MM.1S (cell line): Measurements from ENCODE around the gene AP3B1.

Experiments used
- DNase-seq: peaks from one replicate; pipeline ENCODE4 v3.0.0-alpha.2; 2015
- H2AFZ ChIP-seq: fragments of 300-600 bp; sonication (generic); 2 replicates; pipeline ENCODE4 v1.6.0; 2016; ENCODE audit warnings: antibody characterized with exemption, low read length
- H3F3A ChIP-seq: fragments of 300-600 bp; sonication (generic); 2 replicates; pipeline ENCODE4 v1.6.1; 2016; ENCODE audit warnings: mild to moderate bottlenecking, antibody characterized with exemption, low read length, moderate library complexity, mixed read lengths; ENCODE audit not compliant: insufficient read depth
- H3K27ac ChIP-seq: fragments of 300-600 bp; sonication (generic); 2 replicates; pipeline ENCODE4 v1.5.1; 2016; ENCODE audit warnings: mild to moderate bottlenecking, low read length
- H3K27me3 ChIP-seq: fragments of 300-600 bp; sonication (generic); replicated peaks from 2 replicates; pipeline ENCODE4 v1.6.0; 2016; ENCODE audit warnings: low read length; ENCODE audit not compliant: insufficient read depth
- H3K36me3 ChIP-seq: fragments of 300-600 bp; sonication (generic); replicated peaks from 2 replicates; pipeline ENCODE4 v1.6.1; 2016; ENCODE audit warnings: mild to moderate bottlenecking, low read length, mixed read lengths; ENCODE audit not compliant: insufficient read depth
- H3K4me1 ChIP-seq: fragments of 300-600 bp; sonication (generic); 2 replicates; pipeline ENCODE4 v1.6.1; 2016; ENCODE audit warnings: low read length, mixed read lengths
- H3K4me2 ChIP-seq: fragments of 300-600 bp; sonication (generic); 2 replicates; pipeline ENCODE4 v1.6.0; 2016; ENCODE audit warnings: low read depth, low read length
- H3K4me3 ChIP-seq: fragments of 300-600 bp; sonication (generic); 2 replicates; pipeline ENCODE4 v1.5.1; 2016; ENCODE audit warnings: low read length, mixed read lengths
- H3K79me2 ChIP-seq: fragments of 300-600 bp; sonication (generic); 2 replicates; pipeline ENCODE4 v1.6.1; 2016; ENCODE audit warnings: mixed run types, low read length, mixed read lengths
- H3K9ac ChIP-seq: fragments of 300-600 bp; sonication (generic); 2 replicates; pipeline ENCODE4 v1.6.1; 2016; ENCODE audit warnings: low read length, mixed read lengths
- H3K9me2 ChIP-seq: fragments of 300-600 bp; sonication (generic); replicated peaks from 2 replicates; pipeline ENCODE4 v1.6.1; 2016; ENCODE audit warnings: mild to moderate bottlenecking, low read length, mixed read lengths; ENCODE audit not compliant: insufficient read depth
- H3K9me3 ChIP-seq: fragments of 300-600 bp; sonication (generic); replicated peaks from 2 replicates; pipeline ENCODE4 v1.6.1; 2016; ENCODE audit warnings: mild to moderate bottlenecking, low read length, mixed read lengths; ENCODE audit not compliant: insufficient read depth
- H4K20me1 ChIP-seq: fragments of 300-600 bp; sonication (generic); 2 replicates; pipeline ENCODE4 v1.6.1; 2016; ENCODE audit warnings: mild to moderate bottlenecking, low read length, moderate library complexity, mixed read lengths; ENCODE audit not compliant: insufficient read depth
- EZH2 ChIP-seq: fragments of 300-600 bp; sonication (generic); optimal IDR thresholded peaks from 2 replicates; pipeline ENCODE3; 2017; ENCODE audit warnings: low read depth, mild to moderate bottlenecking, antibody characterized with exemption, low read length, mixed read lengths
- EZH2phosphoT487 ChIP-seq: fragments of 300-600 bp; sonication (generic); IDR thresholded peaks from 2 replicates; pipeline ENCODE4 v1.6.1; 2018; ENCODE audit warnings: antibody characterized with exemption, low read length
- TF ChIP-seq, protein P1 (sequence below): fragments of 300-600 bp; sonication (generic); IDR thresholded peaks from 2 replicates; pipeline ENCODE4 v1.5.1; 2016; ENCODE audit warnings: antibody characterized with exemption, low read length, mixed read lengths

Gene AP3B1

DNA sequence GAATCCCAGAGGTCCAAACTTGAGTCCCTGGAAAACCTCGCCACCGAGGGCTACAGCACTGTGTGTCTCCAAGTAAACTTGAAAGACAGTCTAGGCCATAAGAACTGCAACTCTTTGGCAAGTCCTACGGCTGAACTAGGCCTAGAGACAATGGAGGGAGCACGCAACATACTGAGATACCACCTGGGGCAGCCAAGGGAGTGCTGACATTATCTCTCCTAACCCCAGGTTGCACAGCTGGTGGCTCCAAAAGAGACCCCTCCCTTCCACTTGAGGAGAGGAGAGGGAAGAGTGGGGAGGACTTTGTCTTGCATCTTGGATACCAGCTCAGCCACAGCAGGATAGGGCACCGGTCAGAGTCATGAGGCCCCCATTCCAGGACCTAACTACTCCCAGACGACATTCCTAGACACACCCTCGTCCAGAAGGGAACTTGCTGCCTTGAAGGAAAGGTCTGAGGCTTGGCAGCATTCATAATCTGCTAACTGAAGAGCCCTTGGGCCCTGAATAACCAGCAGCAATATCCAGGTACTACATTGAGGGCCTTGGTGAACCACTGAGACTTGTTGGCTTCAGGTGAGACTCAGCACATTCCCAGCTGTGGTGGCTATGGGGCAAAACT lies 42.7 kb downstream of the AP3B1 start:
- Histone ChIP-seq H3K9ac (no peak overlapping the region), H2AFZ (no peak overlapping the region), H3K79me2 (peaks cover 3% of the 10 kb centered on the region; the same call in 1 of the 2 replicates), H3K27ac (no peak overlapping the region), H3F3A (no peaks in the 10 kb centered on the region), H3K4me3 (no peak overlapping the region), H3K36me3 (no peaks in the 10 kb centered on the region), H3K9me3 (no peaks in the 10 kb centered on the region; the same call in 1 of the 2 replicates), H3K4me2 (no peak overlapping the region), H4K20me1 (no peaks in the 10 kb centered on the region), H3K27me3 (no peaks in the 10 kb centered on the region), H3K4me1 (no peaks in the 10 kb centered on the region), H3K9me2 (no peaks in the 10 kb centered on the region)
- TF ChIP-seq EZH2phosphoT487, result no peak
- TF ChIP-seq EZH2, result no peak
- TF ChIP-seq, protein P1, sequence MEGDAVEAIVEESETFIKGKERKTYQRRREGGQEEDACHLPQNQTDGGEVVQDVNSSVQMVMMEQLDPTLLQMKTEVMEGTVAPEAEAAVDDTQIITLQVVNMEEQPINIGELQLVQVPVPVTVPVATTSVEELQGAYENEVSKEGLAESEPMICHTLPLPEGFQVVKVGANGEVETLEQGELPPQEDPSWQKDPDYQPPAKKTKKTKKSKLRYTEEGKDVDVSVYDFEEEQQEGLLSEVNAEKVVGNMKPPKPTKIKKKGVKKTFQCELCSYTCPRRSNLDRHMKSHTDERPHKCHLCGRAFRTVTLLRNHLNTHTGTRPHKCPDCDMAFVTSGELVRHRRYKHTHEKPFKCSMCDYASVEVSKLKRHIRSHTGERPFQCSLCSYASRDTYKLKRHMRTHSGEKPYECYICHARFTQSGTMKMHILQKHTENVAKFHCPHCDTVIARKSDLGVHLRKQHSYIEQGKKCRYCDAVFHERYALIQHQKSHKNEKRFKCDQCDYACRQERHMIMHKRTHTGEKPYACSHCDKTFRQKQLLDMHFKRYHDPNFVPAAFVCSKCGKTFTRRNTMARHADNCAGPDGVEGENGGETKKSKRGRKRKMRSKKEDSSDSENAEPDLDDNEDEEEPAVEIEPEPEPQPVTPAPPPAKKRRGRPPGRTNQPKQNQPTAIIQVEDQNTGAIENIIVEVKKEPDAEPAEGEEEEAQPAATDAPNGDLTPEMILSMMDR, result no peak
- DNase-seq, result no peak

DNA sequence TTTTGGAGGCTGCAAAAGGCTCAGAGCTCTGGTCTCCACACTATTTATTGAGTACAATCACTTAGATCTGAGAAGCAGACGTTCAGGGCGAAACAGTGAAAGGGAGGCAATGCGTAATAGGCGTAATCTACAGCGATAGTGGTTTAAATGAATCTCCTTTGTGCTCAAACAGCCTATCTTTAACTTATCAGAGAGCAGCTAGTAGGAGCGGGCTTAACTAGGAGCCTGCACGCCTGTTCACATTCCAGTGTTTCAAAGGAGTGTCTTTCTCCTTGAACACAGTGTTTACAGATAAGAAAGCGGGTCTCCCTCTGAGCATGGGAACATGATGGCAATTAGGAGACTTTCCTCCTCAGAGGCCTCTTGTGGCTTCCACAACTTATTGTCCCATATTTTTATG lies 49.4 kb downstream of the AP3B1 start:
- Histone ChIP-seq H3K9me2 (no peaks in the 10 kb centered on the region), H4K20me1 (no peaks in the 10 kb centered on the region)

DNA sequence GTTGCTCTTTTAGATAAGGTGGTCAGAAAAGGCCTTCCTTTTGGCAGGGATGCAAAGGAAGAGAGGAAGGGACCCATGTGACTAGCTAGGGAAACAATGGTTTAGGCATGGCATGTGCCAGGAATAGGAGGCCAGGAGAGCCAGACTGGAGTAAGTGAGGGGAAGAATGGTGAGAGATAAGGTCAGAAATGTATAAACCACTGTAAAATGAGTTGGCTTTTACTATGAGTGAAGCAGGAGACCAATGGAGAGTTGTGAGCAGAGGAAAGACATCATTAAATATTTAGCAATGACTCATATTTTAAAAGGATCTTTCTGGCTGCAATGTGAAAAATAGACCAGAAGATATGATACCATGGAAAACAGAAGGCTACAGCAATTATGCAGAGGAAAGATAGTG lies 50.9 kb downstream of the AP3B1 start:
- Histone ChIP-seq H3K4me1 (no peaks in the 10 kb centered on the region), H3K9me3 (no peaks in the 10 kb centered on the region), H3K9me2 (no peaks in the 10 kb centered on the region), H3F3A (no peaks in the 10 kb centered on the region), H3K27me3 (no peaks in the 10 kb centered on the region), H3K4me3 (no peak overlapping the region), H3K79me2 (no peaks in the 10 kb centered on the region), H4K20me1 (no peaks in the 10 kb centered on the region), H2AFZ (no peak overlapping the region), H3K9ac (no peak overlapping the region), H3K27ac (no peak overlapping the region), H3K4me2 (no peak overlapping the region), H3K36me3 (no peaks in the 10 kb centered on the region)
- DNase-seq, result no peak
- TF ChIP-seq EZH2phosphoT487 (no peak), EZH2 (no peak)
- TF ChIP-seq, protein P1, result no peak

More for the DNA sequence above, 49.4 kb downstream of the AP3B1 start:
- Histone ChIP-seq H3K4me1 (no peaks in the 10 kb centered on the region), H3K27ac (no peak overlapping the region), H3K36me3 (no peaks in the 10 kb centered on the region), H3K27me3 (no peaks in the 10 kb centered on the region), H3K9me3 (no peaks in the 10 kb centered on the region), H3K4me2 (no peak overlapping the region), H3K4me3 (no peak overlapping the region), H3K79me2 (no peaks in the 10 kb centered on the region), H3F3A (no peaks in the 10 kb centered on the region), H2AFZ (no peak overlapping the region), H3K9ac (no peak overlapping the region)
- TF ChIP-seq EZH2phosphoT487 (no peak), EZH2 (no peak)
- TF ChIP-seq, protein P1, result no peak
- no peak for DNase-seq
